Measurements from ENCODE around the gene TBC1D22A. TPM values are rescaled to one million over a fixed set of nuclear protein-coding genes. Genes with fewer than 3 reads are reported as not detected.

The TBC1D22A gene
- polyA plus RNA-seq, 3 donors = 15.4 to 16.5 (median 15.9) TPM

DNA sequence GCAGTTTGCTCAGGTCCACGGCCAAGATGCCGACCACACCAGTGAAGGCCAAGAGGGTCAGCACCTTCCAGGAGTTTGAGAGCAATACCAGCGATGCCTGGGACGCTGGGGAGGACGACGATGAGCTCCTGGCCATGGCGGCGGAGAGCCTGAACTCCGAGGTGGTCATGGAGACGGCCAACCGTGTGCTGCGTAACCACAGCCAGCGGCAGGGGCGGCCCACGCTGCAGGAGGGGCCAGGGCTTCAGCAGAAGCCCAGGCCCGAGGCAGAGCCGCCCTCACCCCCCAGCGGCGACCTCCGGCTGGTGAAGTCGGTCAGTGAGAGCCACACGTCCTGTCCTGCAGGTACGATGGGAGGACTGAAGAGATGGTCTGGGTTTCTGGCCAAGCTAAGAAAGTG is 31.0 kb downstream of the TBC1D22A start:
- no peak for DNase-seq (ENCODE audit: low read depth in 3 of 3, low spot score in 2 of 3)

DNA sequence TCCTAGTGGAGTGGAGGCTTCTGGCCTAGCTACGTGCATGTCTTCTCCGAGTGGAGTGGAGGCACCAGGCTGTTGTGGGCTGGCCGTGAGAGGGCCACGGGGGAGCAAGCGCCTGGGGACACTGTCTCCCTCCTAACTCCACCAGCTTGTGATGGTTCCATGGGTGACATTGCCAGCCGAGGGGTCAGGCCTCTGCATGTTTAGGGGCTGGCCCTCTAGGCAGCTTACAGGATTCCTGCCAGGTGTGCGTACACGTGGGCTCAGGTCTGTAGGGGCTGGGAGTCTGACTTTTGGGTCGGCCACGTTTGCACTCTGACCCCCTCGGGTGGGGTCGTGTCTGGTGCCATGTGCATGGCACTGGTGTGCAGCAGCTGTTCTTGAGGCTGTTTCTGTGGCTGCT is 31.6 kb downstream of the TBC1D22A start:
- DNase-seq (ENCODE audit: low read depth in 3 of 3, low spot score in 2 of 3) = no peak

GRCh38 chr22:46794491-46794890 is 32.0 kb downstream of the TBC1D22A start:
- DNase-seq (ENCODE audit: low read depth in 3 of 3, low spot score in 2 of 3) = no peak

DNA sequence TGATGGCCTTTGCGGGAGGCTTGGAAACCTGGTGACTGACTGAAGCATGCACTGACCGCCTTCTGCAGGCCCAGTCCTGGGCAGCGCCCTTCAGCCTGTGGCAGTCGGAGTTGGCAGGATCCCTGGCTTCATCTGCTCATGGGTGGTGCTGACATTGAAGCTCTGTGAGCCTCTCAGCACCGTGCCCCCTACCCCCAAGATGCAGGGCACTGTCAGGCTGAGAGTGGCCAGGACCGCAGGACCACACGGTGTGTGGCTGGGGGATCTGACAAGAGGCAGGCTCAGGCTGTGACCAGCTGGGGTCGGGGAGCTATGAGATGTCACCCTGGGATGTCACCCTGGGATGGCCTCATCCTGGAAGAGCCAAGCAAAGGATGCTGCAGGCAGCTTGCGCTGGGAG is 32.7 kb downstream of the TBC1D22A start:
- DNase-seq (ENCODE audit: low read depth in 3 of 3, low spot score in 2 of 3) = no peak

- no peak for DNase-seq (ENCODE audit: low read depth in 3 of 3, low spot score in 2 of 3)
Observed at GRCh38 chr22:46795845-46796565, 33.6 kb downstream of the TBC1D22A start.

DNA sequence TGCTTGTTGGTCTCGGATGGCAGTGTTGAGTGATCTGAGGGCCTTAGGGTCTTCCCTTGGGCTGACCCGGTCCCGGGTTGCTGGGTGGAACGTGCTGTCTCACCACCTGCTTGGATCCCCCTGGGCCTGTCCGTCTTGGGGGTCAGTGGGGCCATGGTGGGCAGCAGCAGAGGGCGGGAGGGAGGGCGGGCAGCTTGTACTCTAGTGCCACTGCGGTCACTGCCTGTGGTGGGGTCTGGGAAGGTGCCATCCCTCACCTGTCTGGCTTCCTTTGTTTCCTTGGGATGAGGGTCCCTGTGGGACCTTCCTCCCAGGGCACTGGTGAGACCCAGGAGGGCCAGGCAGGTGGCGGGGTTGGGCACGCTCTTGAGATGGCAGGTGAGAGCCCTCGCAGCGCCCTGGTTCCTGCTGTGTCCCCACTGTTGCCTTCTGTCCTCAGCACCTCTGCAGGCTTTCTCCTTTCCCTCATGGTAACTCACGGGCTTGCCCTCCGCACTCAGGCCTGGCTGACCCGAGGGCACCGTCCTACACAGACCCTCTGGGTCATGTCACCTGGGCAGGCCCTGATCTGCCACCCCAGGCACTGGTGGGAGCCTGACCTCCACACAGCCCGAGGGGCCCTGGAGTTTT is 34.2 kb downstream of the TBC1D22A start:
- DNase-seq (ENCODE audit: low read depth in 3 of 3, low spot score in 2 of 3) = no peak

- no peak for DNase-seq (ENCODE audit: low read depth in 3 of 3, low spot score in 2 of 3)
Observed at GRCh38 chr22:46797355-46797754, 34.9 kb downstream of the TBC1D22A start.

DNA sequence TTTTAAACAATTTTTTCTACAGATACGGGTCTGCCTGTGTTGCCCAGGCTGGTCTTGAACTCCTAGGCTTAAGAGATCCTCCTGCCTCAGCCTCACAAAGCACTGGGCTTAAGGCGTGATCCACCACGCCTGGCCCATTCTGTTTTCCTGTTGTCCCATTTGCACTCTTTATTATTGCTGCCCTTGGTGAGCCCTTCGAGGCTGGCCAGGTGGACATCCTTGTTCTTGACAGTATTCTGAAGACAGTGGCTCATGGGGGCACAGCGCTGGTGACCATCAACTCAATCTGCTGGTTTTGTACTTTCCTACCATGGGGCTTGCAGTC is 35.6 kb downstream of the TBC1D22A start:
- DNase-seq (ENCODE audit: low read depth in 3 of 3, low spot score in 2 of 3) = no peak

- DNase-seq (ENCODE audit: low read depth in 3 of 3, low spot score in 2 of 3) = no peak
Observed at GRCh38 chr22:46798366-46799350, 36.2 kb downstream of the TBC1D22A start.

GRCh38 chr22:46799626-46800025 is 37.2 kb downstream of the TBC1D22A start:
- no peak for DNase-seq (ENCODE audit: low read depth in 3 of 3, low spot score in 2 of 3)

DNA sequence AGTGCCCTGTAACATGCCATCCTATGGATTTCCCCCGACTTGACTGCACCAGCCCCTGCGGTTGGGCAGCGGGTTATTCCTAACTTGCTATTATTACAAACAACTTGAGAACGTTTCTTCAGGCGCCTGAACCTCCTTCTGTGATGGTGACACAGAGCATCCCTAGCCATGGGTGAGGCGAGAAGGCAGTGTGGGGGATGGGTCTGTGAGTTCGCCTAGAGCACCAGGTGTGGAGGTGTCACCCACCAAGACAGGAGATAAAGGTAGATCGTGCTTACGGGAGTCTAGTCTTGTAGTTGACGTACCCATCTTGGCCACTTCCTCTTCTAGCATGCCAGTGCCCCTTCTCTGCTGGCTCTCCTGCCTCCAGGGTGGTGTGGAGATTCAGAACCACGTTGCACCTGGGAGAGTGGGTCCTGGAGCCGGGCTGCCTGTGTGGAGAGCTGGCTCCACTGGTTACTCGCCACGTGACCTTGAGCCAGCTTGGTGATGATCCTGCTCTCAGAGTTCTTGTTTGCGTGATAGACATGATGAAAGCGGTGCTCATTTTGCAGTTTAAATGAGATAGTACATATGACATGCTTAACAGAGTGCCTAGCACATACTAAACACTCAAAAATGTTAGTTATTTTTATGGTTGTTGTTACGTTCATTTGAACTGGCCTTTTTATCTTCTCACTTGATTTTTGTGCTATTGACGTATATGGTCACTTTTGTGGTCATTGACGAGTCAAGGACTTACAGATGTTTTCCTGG is 37.8 kb downstream of the TBC1D22A start:
- no peak for DNase-seq (ENCODE audit: low read depth in 3 of 3, low spot score in 2 of 3)

GRCh38 chr22:46801331-46801811 is 38.9 kb downstream of the TBC1D22A start:
- DNase-seq (ENCODE audit: low read depth in 3 of 3, low spot score in 2 of 3) = no peak

GRCh38 chr22:46801826-46802607 is 39.6 kb downstream of the TBC1D22A start:
- no peak for DNase-seq (ENCODE audit: low read depth in 3 of 3, low spot score in 2 of 3)

DNA sequence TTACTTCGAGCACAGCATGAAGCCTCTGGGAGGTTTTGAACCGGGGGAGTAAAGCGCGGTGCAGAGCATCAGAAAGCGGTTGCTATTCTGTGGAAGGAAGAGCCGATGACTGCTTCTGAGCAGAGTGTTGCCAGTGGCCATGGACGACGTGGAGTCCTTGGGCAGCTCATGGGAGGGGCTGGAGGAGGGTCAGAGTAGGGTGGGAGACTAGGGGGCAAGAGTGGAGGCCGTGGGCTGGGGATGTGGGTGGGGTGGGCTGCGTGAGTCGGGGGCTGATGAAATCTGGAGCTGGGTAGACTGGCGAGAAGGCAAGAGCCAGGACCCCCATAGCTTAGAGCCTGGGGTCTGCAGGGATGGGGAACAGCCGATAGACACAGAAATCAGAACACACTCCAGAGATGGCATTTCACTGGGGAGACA is 40.2 kb downstream of the TBC1D22A start:
- no peak for DNase-seq (ENCODE audit: low read depth in 3 of 3, low spot score in 2 of 3)

DNA sequence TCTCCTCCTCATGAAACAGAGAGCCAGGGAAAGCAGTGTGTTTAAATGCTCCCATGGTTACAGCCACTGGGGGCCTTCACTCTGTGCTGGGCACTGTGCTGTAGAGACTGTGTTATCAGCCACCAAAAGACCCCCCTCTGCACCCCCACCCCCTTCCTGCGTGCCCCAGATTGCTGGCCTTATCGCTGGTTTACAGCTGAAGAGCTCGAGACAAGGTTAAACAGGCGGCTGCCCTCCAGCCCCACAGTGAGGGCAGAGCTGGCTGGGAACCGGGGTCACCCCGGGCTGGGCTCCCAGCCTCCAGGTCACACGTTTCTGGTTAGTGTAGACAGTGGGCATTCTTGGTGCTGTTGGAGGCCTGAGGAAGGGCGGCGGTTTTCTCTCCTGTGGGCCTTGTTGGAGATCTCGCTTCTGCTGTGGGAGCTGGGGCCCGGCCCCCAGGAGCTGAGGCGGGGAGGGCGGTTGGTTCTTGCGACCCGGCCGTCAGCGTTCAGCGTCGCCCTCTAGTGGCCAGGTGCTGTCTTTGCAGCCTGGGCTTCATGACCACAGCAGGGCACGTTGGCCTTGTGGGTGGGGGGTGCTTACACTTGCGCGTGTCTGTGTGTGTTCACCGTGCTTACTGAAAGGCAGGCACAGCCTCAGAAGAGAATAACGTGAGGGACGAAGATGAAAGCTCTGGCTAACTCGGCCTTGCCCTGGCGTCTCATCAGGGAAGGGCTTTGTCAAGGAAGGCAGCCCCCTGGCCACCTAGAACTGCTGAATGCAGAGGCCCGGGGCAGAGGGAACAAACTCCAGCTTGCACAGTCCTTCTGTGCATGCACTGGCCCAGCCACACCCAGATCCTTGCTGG is 40.8 kb downstream of the TBC1D22A start:
- DNase-seq (ENCODE audit: low read depth in 3 of 3, low spot score in 2 of 3) = no peak

DNA sequence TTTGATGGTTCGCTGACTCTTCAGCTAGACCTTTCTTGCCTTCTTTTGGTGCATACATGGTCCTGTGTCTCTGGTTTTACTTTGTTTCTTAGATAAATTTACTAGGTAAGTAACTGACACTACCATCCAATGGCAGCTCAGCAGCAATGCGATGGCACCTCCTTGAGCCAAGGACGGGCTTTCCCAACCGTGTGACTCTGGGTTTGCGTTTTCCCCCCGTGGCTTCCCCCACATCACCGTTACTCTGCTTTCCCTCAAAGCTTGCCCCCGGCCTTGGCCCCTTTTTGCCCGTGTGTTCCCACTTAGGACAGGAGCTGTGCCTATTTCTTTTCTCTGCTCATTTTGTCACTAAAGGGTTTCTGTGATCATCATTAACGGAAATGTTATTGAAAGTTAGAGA is 41.5 kb downstream of the TBC1D22A start:
- DNase-seq (ENCODE audit: low read depth in 3 of 3, low spot score in 2 of 3) = no peak

GRCh38 chr22:46806794-46807193 is 44.3 kb downstream of the TBC1D22A start:
- DNase-seq (ENCODE audit: low read depth in 3 of 3, low spot score in 2 of 3) = no peak

DNA sequence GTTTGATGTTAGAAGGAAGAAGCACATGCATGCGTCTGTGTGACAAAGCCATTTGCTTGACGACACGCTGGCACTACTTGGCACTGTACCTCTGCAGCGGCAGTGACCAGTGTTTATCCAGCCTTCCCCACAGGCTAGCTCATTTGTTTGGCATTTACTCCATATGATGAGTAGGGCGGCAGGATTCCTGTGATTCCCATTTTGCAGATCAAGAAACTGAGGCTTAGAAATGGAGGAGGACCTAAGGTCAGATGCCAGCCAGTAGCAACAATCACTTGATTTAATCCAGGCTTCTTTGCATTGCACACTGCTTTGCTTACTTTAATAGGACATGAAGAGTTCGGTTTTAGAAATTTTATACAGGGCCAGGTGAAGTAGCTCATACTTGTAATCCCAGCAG is 45.0 kb downstream of the TBC1D22A start:
- no peak for DNase-seq (ENCODE audit: low read depth in 3 of 3, low spot score in 2 of 3)

Data from right renal cortex interstitium (tissue), 3 donors.